Endothelial cell of umbilical vein (primary cell): Measurements from ENCODE around the gene CPNE5. TPM values are rescaled to one million over a fixed set of nuclear protein-coding genes. Genes with fewer than 3 reads are reported as not detected.

Experiments used
- BruUV-seq: library from RNA; stranded (reverse); fragments of 400-500 nt; replicated peaks from 2 replicates; lab custom pipeline; 2021; lab: Mats Ljungman, UMichigan
- CTCF ChIA-PET: fragments of 300-600, 350-600 bp; sonication (Branson Sonifier 250); formaldehyde crosslinking; loops from one replicate; lab custom pipeline; 2021; ENCODE audit warnings: antibody characterized with exemption, inconsistent platforms; lab: Charles Lee
- POLR2A ChIA-PET: fragments of 300-600, 350-600 bp; sonication (Branson Sonifier 250); formaldehyde crosslinking; loops from one replicate; lab custom pipeline; 2021; ENCODE audit warnings: antibody characterized with exemption, inconsistent platforms; lab: Charles Lee
- DNase-seq: peaks from one replicate; pipeline ENCODE4 v3.0.0-alpha.2; 2011; ENCODE audit warnings: low read depth, low spot score
- FAIRE-seq: peaks from 2 replicates; lab custom pipeline; 2011; peaks lifted over from hg19 to GRCh38; lab: Jason Lieb, UNC
- H2AFZ ChIP-seq: 2 replicates; pipeline ENCODE4 v1.6.0; 2012; ENCODE audit warnings: low read depth, low read length, control low read depth, inconsistent platforms
- H3K27ac ChIP-seq: 2 replicates; pipeline ENCODE4 v1.5.1; 2011; ENCODE audit warnings: low read depth, mild to moderate bottlenecking, control low read depth, low read length, moderate library complexity; ENCODE audit not compliant: insufficient read depth
- H3K27me3 ChIP-seq, 2 experiments: 2 replicates each; pipeline versions ENCODE4 v1.6.0 to v1.6.1; 2011; ENCODE audit warnings: low read length in 2 of 2, mixed read lengths in 1 of 2; ENCODE audit not compliant: control insufficient read depth in 2 of 2, insufficient read depth in 2 of 2
- H3K36me3 ChIP-seq, 2 experiments: 2 replicates in 1 of 2; 3 replicates in 1 of 2; pipeline ENCODE4 v1.5.1; 2011; ENCODE audit warnings: low read length in 2 of 2, mild to moderate bottlenecking in 1 of 2, moderate library complexity in 1 of 2; ENCODE audit not compliant: control insufficient read depth in 2 of 2, insufficient read depth in 2 of 2; ENCODE audit errors: extremely low read depth in 1 of 2
- H3K4me1 ChIP-seq: 3 replicates; pipeline ENCODE4 v1.5.1; 2011; ENCODE audit warnings: mild to moderate bottlenecking, low read length; ENCODE audit not compliant: control insufficient read depth, insufficient read depth; ENCODE audit errors: extremely low read depth
- H3K4me2 ChIP-seq: 2 replicates; pipeline ENCODE4 v1.6.1; 2011; ENCODE audit warnings: low read length, control low read depth, mixed read lengths; ENCODE audit not compliant: insufficient read depth
- H3K4me3 ChIP-seq, 3 experiments: fragments of 200-600 bp in 1 of 3; sonication (generic), shearing (Covaris generic) in 1 of 3; replicated peaks in 1 of 3; 2 replicates each; pipeline ENCODE4 v1.5.1; 2011 to 2016; ENCODE audit warnings: control low read depth in 3 of 3, low read length in 3 of 3, mild to moderate bottlenecking in 2 of 3, inconsistent platforms in 1 of 3, low read depth in 1 of 3, moderate library complexity in 1 of 3; ENCODE audit not compliant: insufficient read depth in 1 of 3
- H3K79me2 ChIP-seq: 2 replicates; pipeline ENCODE4 v1.6.0; 2012; ENCODE audit warnings: low read length, inconsistent platforms; ENCODE audit not compliant: control insufficient read depth, insufficient read depth
- H3K9ac ChIP-seq: replicated peaks from 2 replicates; pipeline ENCODE3; 2011; ENCODE audit warnings: low read length, control low read depth; ENCODE audit not compliant: insufficient read depth; ENCODE audit errors: extremely low read depth
- H3K9me1 ChIP-seq: replicated peaks from 3 replicates; pipeline ENCODE4 v1.6.0; 2011; ENCODE audit warnings: mild to moderate bottlenecking, low read length; ENCODE audit not compliant: control insufficient read depth, insufficient read depth; ENCODE audit errors: extremely low read depth
- H3K9me3 ChIP-seq: replicated peaks from 2 replicates; pipeline ENCODE4 v1.5.1; 2012; ENCODE audit warnings: low read length, inconsistent platforms; ENCODE audit not compliant: control insufficient read depth, insufficient read depth
- H4K20me1 ChIP-seq: replicated peaks from 2 replicates; pipeline ENCODE3; 2011; ENCODE audit warnings: mild to moderate bottlenecking, low read length; ENCODE audit not compliant: control insufficient read depth, insufficient read depth; ENCODE audit errors: extremely low read depth
- EZH2 ChIP-seq: IDR thresholded peaks from 2 replicates; pipeline ENCODE4 v1.6.1; 2012; ENCODE audit warnings: borderline replicate concordance, low read depth, mild to moderate bottlenecking, moderate library complexity, low read length, inconsistent platforms; ENCODE audit not compliant: severe bottlenecking
- FOS ChIP-seq: IDR thresholded peaks from 2 replicates; pipeline ENCODE4 v1.6.1; 2011; ENCODE audit warnings: mild to moderate bottlenecking, low read length, moderate library complexity, borderline replicate concordance; ENCODE audit not compliant: insufficient read depth
- GATA2 ChIP-seq: IDR thresholded peaks from 2 replicates; pipeline ENCODE4 v1.7.0; 2011; ENCODE audit warnings: low read depth, mild to moderate bottlenecking, moderate library complexity, mixed read lengths, low read length; ENCODE audit not compliant: insufficient read length, insufficient read depth
- JUN ChIP-seq: IDR thresholded peaks from 2 replicates; pipeline ENCODE4 v1.6.1; 2011; ENCODE audit warnings: borderline replicate concordance, low read depth; ENCODE audit not compliant: insufficient read length, insufficient read depth
- POLR2A ChIP-seq: IDR thresholded peaks from 2 replicates; pipeline ENCODE4 v1.6.1; 2012; ENCODE audit warnings: low read depth, mild to moderate bottlenecking, control low read depth, low read length
- POLR2AphosphoS5 ChIP-seq: IDR thresholded peaks from 2 replicates; pipeline ENCODE4 v1.6.1; 2012; ENCODE audit warnings: low read depth, mild to moderate bottlenecking, control low read depth, low read length, moderate library complexity; ENCODE audit not compliant: insufficient read depth
- dilution Hi-C: fragments of 300-500 bp; cut with MboI; formaldehyde crosslinking; loops from one replicate; pipeline ENCODE4 v1.15.0; 2019; ENCODE audit warnings: low sequenced_read_pairs; ENCODE audit not compliant: extremely low pct_ligation_motif_present
- intact Hi-C: fragments of 100-400 bp; cut with micrococcal nuclease; formaldehyde crosslinking; loops from one replicate; pipeline ENCODE4 v1.10.0; 2022
- polyA plus RNA-seq, 4 experiments: library from polyadenylated mRNA; depleted of rRNA in 3 of 4; stranded (reverse) in 3 of 4; unstranded in 1 of 4; fragments of >200 nt; gene quantifications; 2 replicates each; pipeline versions ENCODE4 v1.2.1 to v1.2.3, GENCODE V29; 2011 to 2012; ENCODE audit warnings: missing spikeins in 1 of 4
- total RNA-seq: library from RNA; stranded (reverse); gene quantifications from 2 replicates; pipeline ENCODE4 v1.2.3, GENCODE V29; 2021
- TF ChIP-seq, protein P1 (sequence below): IDR thresholded peaks from 2 replicates; pipeline ENCODE4 v1.6.1; 2011; ENCODE audit not compliant: insufficient read depth, insufficient read length

Gene CPNE5
- total and polyA plus RNA-seq, 2 donors (not counting 3 experiments of a cell fraction or from before 2014, with no cell fraction given), result 18.8 to 49.4 TPM

DNA sequence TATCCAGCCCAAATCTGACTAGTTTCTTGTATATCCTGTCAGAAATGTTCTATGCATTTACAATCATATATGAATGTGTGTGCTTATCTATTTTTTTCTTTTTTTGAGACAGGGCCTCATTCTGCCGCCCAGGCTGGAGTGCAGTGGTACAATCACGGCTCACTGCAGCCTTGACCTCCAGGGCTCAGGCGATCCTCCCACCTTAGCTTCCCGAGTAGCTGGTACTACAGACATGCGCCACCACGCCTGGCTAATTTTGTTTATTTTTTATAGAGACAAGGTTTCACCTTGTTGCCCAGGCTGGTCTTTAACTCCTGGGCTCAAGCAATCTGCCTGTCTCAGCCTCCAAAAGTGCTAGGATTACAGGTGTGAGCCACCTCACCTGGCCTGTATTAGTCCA lies 144.6 kb downstream of the CPNE5 start:
- Histone ChIP-seq H3K36me3 (no peaks in the 10 kb centered on the region), H3K9ac (no peak overlapping the region), H3K9me1 (no peaks in the 10 kb centered on the region), H3K79me2 (no peaks in the 10 kb centered on the region), H3K4me3 (no peak overlapping the region), H4K20me1 (no peaks in the 10 kb centered on the region), H3K27ac (no peak overlapping the region), H3K4me2 (no peak overlapping the region), H3K27me3 (no peaks in the 10 kb centered on the region), H3K4me1 (no peaks in the 10 kb centered on the region), H2AFZ (no peak overlapping the region), H3K9me3 (no peaks in the 10 kb centered on the region)
- TF ChIP-seq POLR2A, result no peak
- no peak for TF ChIP-seq GATA2
- no peak for TF ChIP-seq POLR2AphosphoS5
- TF ChIP-seq, protein P1, sequence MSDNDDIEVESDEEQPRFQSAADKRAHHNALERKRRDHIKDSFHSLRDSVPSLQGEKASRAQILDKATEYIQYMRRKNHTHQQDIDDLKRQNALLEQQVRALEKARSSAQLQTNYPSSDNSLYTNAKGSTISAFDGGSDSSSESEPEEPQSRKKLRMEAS, result no peak
- TF ChIP-seq FOS, result no peak
- TF ChIP-seq JUN, result no peak
- DNase-seq (no peak), FAIRE-seq (no peak)
- dilution Hi-C loops (no loop called here), intact Hi-C loops (no loop called here)
- ChIA-PET POLR2A (no interaction called here), CTCF (interaction anchor here (1.1 to 1.6 kb wide), 2 partner anchors 30 to 64 kb away, joined by 3 to 6 read pairs; no protein-coding TSS in a partner anchor)
- no TSS peak for BruUV-seq

DNA sequence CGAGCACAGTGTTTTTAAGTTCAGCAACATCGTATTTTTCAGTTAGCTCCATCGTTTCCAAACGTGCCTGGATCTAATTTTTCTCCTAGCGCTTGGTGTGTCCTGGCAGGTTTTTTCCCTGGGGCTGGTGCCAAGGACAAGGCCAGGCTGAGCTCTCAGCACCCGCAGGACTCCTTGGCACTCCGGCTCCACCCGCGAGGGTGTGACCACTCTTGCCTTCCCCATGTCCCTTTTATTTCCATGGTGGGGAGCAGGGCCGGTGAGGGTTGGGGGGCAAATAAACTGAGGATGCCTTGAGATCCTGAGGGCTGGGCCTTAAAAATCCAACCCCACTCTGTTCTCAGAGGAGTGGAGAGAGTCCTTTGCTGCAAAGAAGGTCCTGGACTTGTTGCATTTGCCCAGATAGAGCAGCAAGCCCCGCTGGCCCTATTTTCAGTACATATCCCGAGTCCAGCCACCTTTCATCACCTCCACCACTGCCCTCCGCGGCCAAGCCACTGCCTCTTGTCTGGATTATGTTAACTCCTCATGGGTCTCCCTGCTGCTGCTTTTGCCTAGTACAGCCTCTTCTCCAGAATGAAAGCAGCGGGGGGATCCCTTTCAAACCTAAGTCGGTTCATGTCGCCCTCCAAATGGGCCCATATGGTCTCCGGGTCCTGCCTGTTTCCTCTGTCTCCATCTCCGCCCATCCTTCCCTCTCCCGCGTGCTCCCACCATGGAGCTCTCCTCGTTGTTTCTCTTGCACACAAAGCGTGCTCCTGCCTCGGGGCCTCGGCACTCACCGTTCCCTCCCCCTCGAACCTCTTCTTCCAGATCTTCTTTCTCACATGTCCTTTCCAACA lies 146.2 kb downstream of the CPNE5 start:
- no peak overlapping the region for H3K27ac ChIP-seq
- TF ChIP-seq, protein P1, result no peak
- TF ChIP-seq JUN (no peak), POLR2A (no peak), POLR2AphosphoS5 (no peak), EZH2 (no peak)
- dilution Hi-C loops (no loop called here), intact Hi-C loops (no loop called here)
- H3K4me3 ChIP-seq, result no peak overlapping the region
- H3K36me3 ChIP-seq, result no peaks in the 10 kb centered on the region
- H3K4me1 ChIP-seq, result no peaks in the 10 kb centered on the region
- H3K4me2 ChIP-seq, result no peak overlapping the region
- H2AFZ ChIP-seq, result no peak overlapping the region
- ChIA-PET POLR2A (no interaction called here), CTCF (interaction anchor here (0.6 to 1.2 kb wide), 3 partner anchors 13 to 307 kb away, joined by 3 to 5 read pairs (median 3); no protein-coding TSS in a partner anchor)
- no peaks in the 10 kb centered on the region for H3K9me1 ChIP-seq
- no peaks in the 10 kb centered on the region for H3K9me3 ChIP-seq
- no peak overlapping the region for H3K9ac ChIP-seq
- no peaks in the 10 kb centered on the region for H4K20me1 ChIP-seq
- FAIRE-seq (no peak), DNase-seq (no peak)
- H3K79me2 ChIP-seq, result no peaks in the 10 kb centered on the region
- no TSS peak for BruUV-seq
- no peaks in the 10 kb centered on the region for H3K27me3 ChIP-seq
